HepG2 (cell line): ENCODE measurements around the gene PRSS8. TPM values are rescaled to one million over a fixed set of nuclear protein-coding genes. Genes with fewer than 3 reads are reported as not detected.

Experiments
- HMGXB3 ChIP-seq: sonication (generic); formaldehyde crosslinking; IDR thresholded peaks from 2 replicates; pipeline ENCODE4 v1.4.0; 2020; ENCODE audit warnings: missing genetic modification reagents, borderline replicate concordance
- LBX2 ChIP-seq: sonication (generic); formaldehyde crosslinking; IDR thresholded peaks from 2 replicates; pipeline ENCODE4 v1.5.0; 2020; ENCODE audit warnings: missing genetic modification reagents, mild to moderate bottlenecking, borderline replicate concordance
- ZNF318 ChIP-seq: sonication (generic); formaldehyde crosslinking; IDR thresholded peaks from 2 replicates; pipeline ENCODE4 v1.4.0; 2020; ENCODE audit warnings: mild to moderate bottlenecking, missing genetic modification reagents
- polyA plus RNA-seq, 8 experiments: library from polyadenylated mRNA; depleted of rRNA in 3 of 8; stranded (reverse) in 7 of 8; unstranded in 1 of 8; fragments of >200 nt; fragmentation: Illumina TruSeq in 4 of 8; extraction: Trizol in 4 of 8; gene quantifications; 2 replicates each; pipeline versions ENCODE4 v1.2.1 to v1.2.3, GENCODE V29; 2011 to 2016; ENCODE audit warnings: low read depth in 4 of 8, missing spikeins in 1 of 8, mixed read lengths in 1 of 8; ENCODE audit not compliant: insufficient read depth in 1 of 8
- total RNA-seq, 5 experiments: library from RNA; depleted of rRNA; stranded (reverse); fragments of >200 nt; fragmentation: Illumina TruSeq; extraction: Trizol; gene quantifications; 2 replicates each; pipeline ENCODE4 v1.2.3, GENCODE V29; 2016; ENCODE audit warnings: low read depth in 1 of 5

The PRSS8 gene
- total and polyA plus RNA-seq, 2 of the 13 experiments (the other 11 are each of a cell fraction or from before 2014, with no cell fraction given), result 2.6 to 7.2 TPM

GRCh38 chr16:31092330-31092729 lies 43.2 kb downstream of the PRSS8 start (continued):
- TF ChIP-seq ZNF318 (CRISPR knock-in tag) (no peak), HMGXB3 (CRISPR knock-in tag) (no peak), LBX2 (CRISPR knock-in tag) (no peak)
